LNCaP clone FGC (cell line): ENCODE measurements around the gene XBP1.
A peak's percentile ranks its signal among the peaks of the same experiment; 100 is the strongest.

ENCODE experiments used
- DNase-seq: peaks from one replicate; pipeline ENCODE4 v3.0.0-alpha.2; 2011; ENCODE audit warnings: low read depth
- H3K4me3 ChIP-seq: 2 replicates; pipeline ENCODE4 v1.5.1; 2011; ENCODE audit warnings: mild to moderate bottlenecking, low read depth, low read length, control low read depth
- TF ChIP-seq, protein P1 (sequence below): IDR thresholded peaks from 2 replicates; pipeline ENCODE4 v1.5.1; 2012; ENCODE audit warnings: mild to moderate bottlenecking; ENCODE audit not compliant: control insufficient read depth, insufficient read depth; ENCODE audit errors: extremely low read depth

XBP1 gene

DNA sequence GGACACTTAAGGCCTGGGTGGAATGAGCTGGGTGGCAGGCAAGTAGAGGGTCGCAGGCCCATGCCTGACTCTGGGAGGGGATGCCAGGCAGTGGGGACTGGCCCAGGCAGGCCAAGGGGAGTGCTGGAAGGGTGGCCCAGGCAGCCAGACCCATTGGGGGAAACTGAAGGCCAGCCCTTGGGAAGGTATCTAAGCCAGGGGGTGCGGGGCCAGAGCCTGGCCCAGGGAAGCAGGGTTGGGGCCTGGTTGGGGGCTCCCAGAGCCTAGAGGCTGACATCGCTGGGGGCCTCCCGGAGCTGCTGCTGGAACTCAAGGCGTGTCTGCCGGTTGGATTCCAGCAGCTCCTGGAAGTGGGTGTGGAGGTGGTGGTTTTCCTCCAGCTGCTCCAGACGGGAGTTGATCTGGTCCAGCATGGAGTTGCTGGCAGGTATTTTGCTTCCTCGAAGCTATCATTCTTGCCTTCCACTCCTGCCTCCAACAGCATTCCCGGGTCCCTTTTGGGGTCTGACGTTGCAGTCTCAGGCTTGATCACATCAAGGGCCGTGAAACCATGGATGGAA, 35.3 kb upstream of the XBP1 start:
- TF ChIP-seq, protein P1, sequence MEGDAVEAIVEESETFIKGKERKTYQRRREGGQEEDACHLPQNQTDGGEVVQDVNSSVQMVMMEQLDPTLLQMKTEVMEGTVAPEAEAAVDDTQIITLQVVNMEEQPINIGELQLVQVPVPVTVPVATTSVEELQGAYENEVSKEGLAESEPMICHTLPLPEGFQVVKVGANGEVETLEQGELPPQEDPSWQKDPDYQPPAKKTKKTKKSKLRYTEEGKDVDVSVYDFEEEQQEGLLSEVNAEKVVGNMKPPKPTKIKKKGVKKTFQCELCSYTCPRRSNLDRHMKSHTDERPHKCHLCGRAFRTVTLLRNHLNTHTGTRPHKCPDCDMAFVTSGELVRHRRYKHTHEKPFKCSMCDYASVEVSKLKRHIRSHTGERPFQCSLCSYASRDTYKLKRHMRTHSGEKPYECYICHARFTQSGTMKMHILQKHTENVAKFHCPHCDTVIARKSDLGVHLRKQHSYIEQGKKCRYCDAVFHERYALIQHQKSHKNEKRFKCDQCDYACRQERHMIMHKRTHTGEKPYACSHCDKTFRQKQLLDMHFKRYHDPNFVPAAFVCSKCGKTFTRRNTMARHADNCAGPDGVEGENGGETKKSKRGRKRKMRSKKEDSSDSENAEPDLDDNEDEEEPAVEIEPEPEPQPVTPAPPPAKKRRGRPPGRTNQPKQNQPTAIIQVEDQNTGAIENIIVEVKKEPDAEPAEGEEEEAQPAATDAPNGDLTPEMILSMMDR: no peak
- DNase-seq: no peak
- H3K4me3 ChIP-seq: no peak overlapping the region

DNA sequence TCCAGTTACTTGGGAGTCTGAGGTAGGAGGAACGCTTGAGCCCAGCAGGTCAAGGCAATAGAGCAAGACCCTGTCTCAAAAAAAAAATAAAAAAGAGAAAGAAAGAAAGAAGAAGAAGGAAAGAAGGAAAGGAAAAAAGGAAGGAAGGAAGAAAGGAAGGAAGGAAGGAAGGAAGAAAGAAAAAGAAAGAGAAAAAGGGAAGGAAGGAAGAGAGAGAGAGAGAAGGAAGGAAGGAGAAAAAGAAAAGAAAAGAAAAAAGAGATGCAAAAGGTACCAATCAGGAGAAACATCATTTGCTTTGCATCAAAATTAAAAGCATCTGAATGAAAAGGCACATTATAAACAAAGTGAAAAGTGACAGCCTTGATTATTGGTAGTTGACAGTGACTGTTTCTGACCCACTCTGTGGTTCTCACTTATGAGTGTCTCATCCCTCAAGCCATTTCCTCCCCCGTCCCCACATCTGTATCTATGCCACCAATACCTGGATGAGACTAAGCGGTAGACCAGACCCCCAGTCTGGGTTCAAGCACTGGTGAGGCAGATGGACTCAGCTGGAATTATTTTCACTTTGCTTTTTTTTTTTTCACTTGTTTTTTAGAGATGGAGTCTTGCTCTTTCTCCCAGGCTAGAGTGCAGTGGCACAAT, 33.0 kb upstream of the XBP1 start:
- H3K4me3 ChIP-seq: no peak overlapping the region
- no peak for DNase-seq
- TF ChIP-seq, protein P1: no peak

DNA sequence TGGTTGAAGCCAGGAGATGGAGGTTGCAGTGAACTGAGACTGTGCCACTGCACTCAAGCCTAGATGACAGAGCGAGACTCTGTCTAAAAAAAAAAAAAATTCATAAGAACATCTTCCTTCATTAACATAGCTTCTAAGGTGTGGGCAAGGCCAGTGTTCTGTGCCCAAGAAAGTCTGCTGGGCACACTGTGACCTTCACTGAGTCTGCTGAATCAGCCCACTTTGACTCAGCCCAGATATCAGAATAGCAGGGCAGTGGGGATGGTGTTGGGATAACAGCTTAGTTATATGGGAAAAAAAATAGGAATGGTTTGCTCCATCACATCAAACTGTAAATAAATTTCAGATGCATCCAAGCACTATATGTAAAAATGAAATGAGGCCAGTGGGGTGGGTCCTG, 32.4 kb upstream of the XBP1 start:
- H3K4me3 ChIP-seq: no peak overlapping the region
- no peak for DNase-seq
- TF ChIP-seq, protein P1: no peak

DNA sequence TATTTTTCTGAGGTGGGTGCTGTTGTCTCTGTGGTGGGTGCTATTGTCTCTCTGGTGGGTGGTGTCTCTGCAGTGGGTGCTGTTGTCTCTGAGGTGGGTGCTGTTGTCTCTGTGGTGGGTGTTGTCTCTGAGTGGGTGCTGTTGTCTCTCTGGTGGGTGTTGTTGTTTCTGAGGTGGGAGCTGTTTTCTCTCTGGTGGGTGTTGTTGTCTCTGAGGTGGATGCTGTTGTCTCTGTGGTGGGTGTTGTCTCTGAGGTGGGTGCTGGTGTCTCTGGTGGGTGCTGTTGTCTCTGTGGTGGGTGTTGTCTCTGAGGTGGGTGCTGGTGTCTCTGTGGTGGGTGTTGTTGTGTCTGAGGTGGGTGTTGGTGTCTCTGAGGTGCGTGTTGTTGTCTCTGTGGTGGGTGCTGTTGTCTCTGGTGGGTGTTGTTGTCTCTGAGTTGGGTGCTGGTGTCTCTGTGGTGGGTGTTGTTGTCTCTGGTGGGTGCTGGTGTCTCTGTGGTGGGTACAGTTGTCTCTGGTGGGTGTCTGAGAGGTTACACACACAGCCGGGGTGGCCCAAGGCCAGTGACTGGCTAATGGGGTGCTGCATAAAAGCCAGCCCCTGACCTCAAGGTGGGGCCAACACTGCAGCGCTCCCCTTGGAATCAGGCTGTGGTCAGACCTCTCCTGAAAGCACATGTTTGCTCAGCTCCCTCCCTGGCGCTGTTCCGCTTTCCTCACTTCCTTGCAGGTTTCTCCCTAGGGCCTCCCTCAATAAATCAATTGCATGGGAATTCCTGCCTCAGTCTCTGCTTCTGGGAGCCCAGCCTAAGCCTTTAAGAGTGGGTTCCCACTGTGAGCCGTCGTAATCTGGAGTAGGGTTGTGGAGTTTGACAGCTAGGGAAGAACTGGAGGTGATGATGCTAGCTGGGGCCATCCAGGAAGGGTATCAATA, 31.0 kb upstream of the XBP1 start:
- TF ChIP-seq, protein P1: no peak
- no peak overlapping the region for H3K4me3 ChIP-seq
- no peak for DNase-seq

DNA sequence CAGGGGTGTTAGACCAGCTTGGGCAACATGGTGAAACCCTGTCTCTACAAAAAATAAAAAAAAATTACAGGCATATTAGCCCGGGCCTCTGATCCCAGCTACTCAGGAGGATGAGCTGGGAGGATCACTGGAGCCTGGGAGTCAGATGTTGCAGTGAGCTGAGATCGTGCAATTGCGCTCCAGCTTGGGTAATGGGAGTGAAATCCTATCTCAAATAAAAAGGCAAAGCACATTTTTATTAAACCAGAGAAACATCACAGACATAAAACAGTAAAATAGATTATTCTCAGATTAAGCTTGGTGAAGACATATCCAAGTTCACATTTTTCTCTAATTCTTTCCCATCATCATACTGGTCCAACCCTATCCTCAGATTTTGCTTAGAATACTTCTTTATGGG, 30.1 kb upstream of the XBP1 start:
- H3K4me3 ChIP-seq: no peak overlapping the region
- TF ChIP-seq, protein P1: no peak
- no peak for DNase-seq

DNA sequence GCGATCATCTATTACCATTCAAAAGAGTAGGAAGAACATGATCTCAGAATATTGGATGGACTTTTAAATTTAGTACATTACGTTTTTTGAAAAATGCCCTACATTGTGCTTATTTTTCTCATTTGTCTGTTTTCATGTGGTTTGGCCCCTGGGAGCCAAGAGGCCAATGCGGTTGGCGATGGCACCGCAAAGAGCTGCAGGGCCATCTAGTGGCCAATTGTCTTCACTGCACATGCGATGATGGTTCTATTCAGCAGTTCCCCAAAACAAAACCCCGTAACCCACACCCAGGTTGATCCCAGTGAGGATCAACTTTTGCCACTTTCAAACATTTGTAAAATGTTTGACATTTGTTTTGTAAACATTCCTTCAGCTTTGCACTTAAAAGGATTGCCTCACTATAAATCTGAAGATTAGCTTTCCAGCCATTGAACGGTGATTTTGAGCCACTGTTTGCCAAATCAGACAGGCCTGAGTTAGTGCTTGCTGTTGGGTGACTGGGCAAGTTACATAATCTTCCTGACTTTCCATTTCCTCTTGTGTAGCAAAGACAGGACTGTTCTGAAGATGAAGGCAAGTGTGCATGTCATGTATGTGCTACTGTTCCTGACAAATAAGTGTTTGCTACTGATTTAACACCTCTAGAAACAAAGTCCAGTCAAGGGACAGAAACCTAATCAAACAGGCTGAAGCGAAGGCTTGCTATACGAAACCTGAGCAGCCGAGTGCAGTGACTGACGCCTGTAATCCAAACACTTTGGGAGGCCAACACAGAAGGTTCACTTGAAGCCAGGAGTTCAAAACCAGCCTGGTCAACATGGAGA, 29.2 kb upstream of the XBP1 start:
- DNase-seq: peak; percentile 23
- TF ChIP-seq, protein P1: peak; percentile 93
- no peak overlapping the region for H3K4me3 ChIP-seq
